Measurements from ENCODE around the gene HCRTR2. TPM values are rescaled to one million over a fixed set of nuclear protein-coding genes. Genes with fewer than 3 reads are reported as not detected.

The HCRTR2 gene
- total RNA-seq, 2 donors from 2014 or later = not detected

DNA sequence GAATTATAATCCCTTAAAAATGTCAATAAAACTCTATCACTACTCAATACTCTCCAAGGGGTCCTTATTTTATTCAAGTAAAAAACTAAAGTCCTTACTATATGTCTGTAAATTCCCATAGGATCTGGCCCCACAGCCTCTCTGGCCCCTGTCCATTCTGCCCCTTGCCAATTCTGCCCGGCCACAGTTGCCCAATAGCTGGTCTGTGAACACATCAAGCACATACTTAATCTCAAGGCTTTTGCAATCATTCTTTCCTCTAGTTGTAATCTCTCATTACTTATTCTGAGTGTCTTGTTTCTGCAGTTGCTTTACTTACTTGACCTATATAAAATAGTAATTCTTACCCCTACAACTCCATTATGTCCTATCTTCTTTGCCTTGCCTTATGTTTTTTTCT, 130.4 kb downstream of the HCRTR2 start:
- Histone ChIP-seq H3K36me3 (no peaks in the 10 kb centered on the region), H3K4me3 (no peak overlapping the region), H3K27me3 (replicated peaks; ENCODE audit: insufficient read depth) (no peaks in the 10 kb centered on the region), H3K9me3 (no peaks in the 10 kb centered on the region), H3K4me1 (replicated peaks) (no peaks in the 10 kb centered on the region), H3K27ac (no peak overlapping the region)
- no peak for DNase-seq (ENCODE audit: low spot score)
- 91% methylated on average over 1 of the region's 1 CpG for WGBS
- TF ChIP-seq, protein P1, sequence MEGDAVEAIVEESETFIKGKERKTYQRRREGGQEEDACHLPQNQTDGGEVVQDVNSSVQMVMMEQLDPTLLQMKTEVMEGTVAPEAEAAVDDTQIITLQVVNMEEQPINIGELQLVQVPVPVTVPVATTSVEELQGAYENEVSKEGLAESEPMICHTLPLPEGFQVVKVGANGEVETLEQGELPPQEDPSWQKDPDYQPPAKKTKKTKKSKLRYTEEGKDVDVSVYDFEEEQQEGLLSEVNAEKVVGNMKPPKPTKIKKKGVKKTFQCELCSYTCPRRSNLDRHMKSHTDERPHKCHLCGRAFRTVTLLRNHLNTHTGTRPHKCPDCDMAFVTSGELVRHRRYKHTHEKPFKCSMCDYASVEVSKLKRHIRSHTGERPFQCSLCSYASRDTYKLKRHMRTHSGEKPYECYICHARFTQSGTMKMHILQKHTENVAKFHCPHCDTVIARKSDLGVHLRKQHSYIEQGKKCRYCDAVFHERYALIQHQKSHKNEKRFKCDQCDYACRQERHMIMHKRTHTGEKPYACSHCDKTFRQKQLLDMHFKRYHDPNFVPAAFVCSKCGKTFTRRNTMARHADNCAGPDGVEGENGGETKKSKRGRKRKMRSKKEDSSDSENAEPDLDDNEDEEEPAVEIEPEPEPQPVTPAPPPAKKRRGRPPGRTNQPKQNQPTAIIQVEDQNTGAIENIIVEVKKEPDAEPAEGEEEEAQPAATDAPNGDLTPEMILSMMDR (IDR thresholded peaks at IDR 0.05) = no peak
- TF ChIP-seq POLR2AphosphoS5 (IDR thresholded peaks at IDR 0.05) (no peak), POLR2A (IDR thresholded peaks at IDR 0.05) (no peak)
- intact Hi-C loops (cut with DNase I) = no loop called here

- Histone ChIP-seq H3K4me1 (replicated peaks) (no peaks in the 10 kb centered on the region), H3K9me3 (no peaks in the 10 kb centered on the region), H3K27me3 (replicated peaks; ENCODE audit: insufficient read depth) (no peaks in the 10 kb centered on the region), H3K4me3 (no peak overlapping the region), H3K36me3 (no peaks in the 10 kb centered on the region), H3K27ac (no peak overlapping the region)
- TF ChIP-seq, protein P1 (IDR thresholded peaks at IDR 0.05) = no peak
- TF ChIP-seq POLR2A (IDR thresholded peaks at IDR 0.05) (no peak), POLR2AphosphoS5 (IDR thresholded peaks at IDR 0.05) (no peak)
- intact Hi-C loops (cut with DNase I) = no loop called here
- DNase-seq (ENCODE audit: low spot score) = no peak
These were observed 145.8 kb downstream of the HCRTR2 start for GRCh38 chr6:55319961-55320695.

DNA sequence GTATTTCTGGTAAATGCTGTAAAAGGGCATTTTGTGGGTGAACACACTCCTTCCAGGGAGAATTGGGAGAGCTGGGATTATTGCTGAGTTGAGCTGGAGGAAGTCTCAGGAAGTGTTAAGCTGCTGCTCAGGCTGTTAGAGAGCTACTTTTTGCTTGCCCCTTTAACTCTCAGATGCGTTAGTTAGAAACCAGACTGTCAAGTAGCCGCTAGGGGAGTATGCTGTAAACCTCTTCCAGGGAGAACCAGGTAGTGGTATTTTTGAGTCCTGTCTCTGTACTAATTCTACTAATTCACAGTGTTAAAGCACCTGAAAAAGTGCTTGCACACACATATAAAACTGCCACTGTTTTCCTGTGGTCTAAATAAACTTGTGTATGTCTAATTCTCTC, 146.4 kb downstream of the HCRTR2 start:
- intact Hi-C loops (cut with DNase I) = no loop called here
- TF ChIP-seq POLR2AphosphoS5 (IDR thresholded peaks at IDR 0.05) (no peak), POLR2A (IDR thresholded peaks at IDR 0.05) (no peak)
- TF ChIP-seq, protein P1 (IDR thresholded peaks at IDR 0.05) = no peak

DNA sequence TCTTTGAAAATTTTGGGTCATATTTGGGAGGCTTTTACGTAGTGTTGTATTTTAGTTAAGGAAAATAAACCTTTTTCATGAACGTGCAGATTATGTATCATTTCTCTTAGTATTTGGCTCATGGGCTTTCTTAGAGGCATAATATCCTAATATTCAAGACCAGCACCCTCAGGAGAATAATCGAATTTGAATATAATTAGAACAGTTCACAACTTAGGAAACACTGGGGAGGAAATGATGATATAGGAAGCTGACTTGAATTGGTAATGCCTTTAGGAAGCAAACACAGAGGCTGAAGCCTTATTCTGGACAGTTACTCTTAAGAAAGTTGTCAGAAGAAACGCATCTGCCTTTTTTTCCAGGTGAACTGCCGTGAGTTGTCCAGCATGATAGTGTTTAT, 152.9 kb downstream of the HCRTR2 start, which contains the start of gene GFRAL:
Gene GFRAL (plus strand): TSS at position 301 of the 400 bp plus-strand sequence. CDS start 86 bp downstream, at position 387.
- intact Hi-C loops (cut with DNase I) = no loop called here
- H3K27me3 ChIP-seq (replicated peaks; ENCODE audit: insufficient read depth) = no peaks in the 10 kb centered on the region
- no peak within 1 kb of the TSS for H3K4me3 ChIP-seq
- 82% methylated on average over 5 of the region's 5 CpGs for WGBS
- no peaks in the 10 kb centered on the region for H3K9me3 ChIP-seq
- no peak within 1 kb of the TSS for H3K27ac ChIP-seq
- no peaks in the 10 kb centered on the region for H3K36me3 ChIP-seq
- TF ChIP-seq POLR2AphosphoS5 (IDR thresholded peaks at IDR 0.05) = no peak
- no peak for TF ChIP-seq POLR2A (IDR thresholded peaks at IDR 0.05)
- TF ChIP-seq, protein P1 (IDR thresholded peaks at IDR 0.05) = no peak
- no peak for DNase-seq (ENCODE audit: low spot score)
- no peaks in the 10 kb centered on the region for H3K4me1 ChIP-seq (replicated peaks)

More for the DNA sequence above, 146.4 kb downstream of the HCRTR2 start:
- no peaks in the 10 kb centered on the region for H3K27me3 ChIP-seq (replicated peaks; ENCODE audit: insufficient read depth)
- DNase-seq (ENCODE audit: low spot score) = no peak
- no peaks in the 10 kb centered on the region for H3K9me3 ChIP-seq
- no peak overlapping the region for H3K4me3 ChIP-seq
- H3K27ac ChIP-seq = no peak overlapping the region
- no peaks in the 10 kb centered on the region for H3K4me1 ChIP-seq (replicated peaks)
- WGBS = 50% methylated on average over 2 of the region's 2 CpGs
- H3K36me3 ChIP-seq = no peaks in the 10 kb centered on the region

Other genes with a start within 250 kb of the HCRTR2 start
- not detected for gene GFRAL, start 153.0 kb downstream of the HCRTR2 start, total RNA-seq

Measured in prostate gland (tissue), 2 donors.